ENCODE measurements around the gene TANGO6. TPM values are rescaled to one million over a fixed set of nuclear protein-coding genes. Genes with fewer than 3 reads are reported as not detected.

TANGO6 gene
- total RNA-seq, 1 donor from 2014 or later: 13.4 TPM

GRCh38 chr16:68909099-68909733 lies 65.9 kb downstream of the TANGO6 start:
- no peak for DNase-seq

GRCh38 chr16:68910051-68910450 lies 66.7 kb downstream of the TANGO6 start:
- DNase-seq: peak; percentile 11

GRCh38 chr16:68915589-68915988 lies 72.3 kb downstream of the TANGO6 start:
- no peak for DNase-seq

GRCh38 chr16:68917541-68917940 lies 74.2 kb downstream of the TANGO6 start:
- no peak for DNase-seq

- no peak for DNase-seq
Observed at GRCh38 chr16:68920349-68920748, 77.0 kb downstream of the TANGO6 start.

GRCh38 chr16:68921637-68922036 lies 78.3 kb downstream of the TANGO6 start:
- DNase-seq: no peak

GRCh38 chr16:68923116-68923515 lies 79.8 kb downstream of the TANGO6 start:
- no peak for DNase-seq

- DNase-seq: no peak
Observed at GRCh38 chr16:68927018-68927417, 83.7 kb downstream of the TANGO6 start.

- no peak for DNase-seq
Observed at GRCh38 chr16:68931196-68931595, 87.9 kb downstream of the TANGO6 start.

- no peak for DNase-seq
Observed at GRCh38 chr16:68934402-68934801, 91.1 kb downstream of the TANGO6 start.

GRCh38 chr16:68935008-68935407 lies 91.7 kb downstream of the TANGO6 start:
- DNase-seq: no peak

GRCh38 chr16:68936736-68937631 lies 93.7 kb downstream of the TANGO6 start:
- peak; percentile 55 for DNase-seq

GRCh38 chr16:68939692-68940320 lies 96.5 kb downstream of the TANGO6 start:
- no peak for DNase-seq

GRCh38 chr16:68940816-68941215 lies 97.5 kb downstream of the TANGO6 start:
- DNase-seq: no peak

- no peak for DNase-seq
Observed at GRCh38 chr16:68943961-68944360, 100.6 kb downstream of the TANGO6 start.

GRCh38 chr16:68948230-68948910 lies 105.0 kb downstream of the TANGO6 start:
- no peak for DNase-seq

- no peak for DNase-seq
Observed at GRCh38 chr16:68951991-68952877, 108.9 kb downstream of the TANGO6 start.

- DNase-seq: no peak
Observed at GRCh38 chr16:68954911-68955635, 111.7 kb downstream of the TANGO6 start.

GRCh38 chr16:68960910-68961309 lies 117.6 kb downstream of the TANGO6 start:
- DNase-seq: no peak

- no peak for DNase-seq
Observed at GRCh38 chr16:68961778-68962402, 118.6 kb downstream of the TANGO6 start.

All from tongue (tissue), 2 donors.